GM19238 (cell line): ENCODE data around the gene ELK3.

Source experiments
- DNase-seq: peaks from one replicate; pipeline ENCODE4 v3.0.0; 2011; ENCODE audit warnings: low spot score; ENCODE audit not compliant: insufficient read length

Gene ELK3

DNA sequence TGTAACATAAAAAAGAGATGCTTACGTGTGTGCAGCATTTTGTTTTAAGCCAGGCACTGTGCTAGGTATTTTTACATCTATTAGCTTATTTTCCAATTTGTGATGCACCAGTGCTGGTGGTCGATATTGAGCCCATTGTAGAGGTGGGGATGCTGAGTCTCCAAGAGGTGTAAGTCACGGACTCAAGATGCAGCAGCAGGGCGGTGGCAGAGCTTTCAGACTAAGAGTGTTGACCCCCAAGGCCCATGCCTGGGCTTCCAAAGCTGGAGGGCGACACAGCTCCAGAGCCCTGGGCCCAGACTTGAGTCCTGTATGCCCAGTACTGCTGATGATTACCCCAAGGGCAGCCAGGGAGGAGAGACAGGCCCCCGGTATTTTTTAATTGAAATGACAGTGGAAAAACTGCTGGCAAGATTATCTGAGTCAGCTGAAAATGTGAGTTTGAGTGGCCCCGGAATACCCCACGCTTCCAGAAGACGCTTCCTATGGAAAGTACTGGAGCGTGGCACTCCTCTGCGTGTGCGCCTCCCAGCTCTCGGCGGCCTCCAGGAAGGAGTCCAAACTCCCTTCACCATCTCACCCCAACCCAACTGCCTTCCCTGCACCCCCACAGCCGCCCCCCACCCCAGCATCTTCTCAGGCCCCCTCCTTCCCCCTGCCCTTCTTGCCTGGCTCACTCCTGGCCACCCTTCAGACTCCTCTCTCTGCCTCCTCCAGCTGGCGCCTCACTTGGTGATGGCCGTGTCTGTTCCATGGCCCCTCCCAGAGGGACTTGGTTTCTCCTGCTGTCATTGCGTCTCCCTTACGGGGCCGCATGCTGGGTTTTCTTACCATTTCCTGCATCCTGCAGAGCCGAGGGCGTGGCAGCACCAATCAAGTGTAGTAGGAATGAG lies 40.7 kb downstream of the ELK3 start:
- DNase-seq: no peak

DNA sequence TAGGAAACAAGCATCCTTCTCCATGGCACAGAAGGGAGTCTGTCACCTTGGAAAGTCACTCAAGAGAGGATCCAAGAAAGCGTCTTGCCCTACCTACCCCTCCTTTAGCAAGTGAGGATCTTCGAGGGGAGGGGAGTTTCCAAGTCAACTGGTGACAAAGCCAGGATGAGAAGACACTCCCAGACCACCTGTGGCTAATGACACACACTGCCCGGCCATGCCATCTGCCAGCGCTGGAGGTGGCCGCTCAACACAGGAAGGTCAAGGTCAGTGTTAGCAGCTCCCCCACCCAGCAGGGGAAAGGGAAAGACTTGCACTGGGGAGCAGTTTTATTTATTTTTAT lies 41.3 kb downstream of the ELK3 start:
- no peak for DNase-seq

DNA sequence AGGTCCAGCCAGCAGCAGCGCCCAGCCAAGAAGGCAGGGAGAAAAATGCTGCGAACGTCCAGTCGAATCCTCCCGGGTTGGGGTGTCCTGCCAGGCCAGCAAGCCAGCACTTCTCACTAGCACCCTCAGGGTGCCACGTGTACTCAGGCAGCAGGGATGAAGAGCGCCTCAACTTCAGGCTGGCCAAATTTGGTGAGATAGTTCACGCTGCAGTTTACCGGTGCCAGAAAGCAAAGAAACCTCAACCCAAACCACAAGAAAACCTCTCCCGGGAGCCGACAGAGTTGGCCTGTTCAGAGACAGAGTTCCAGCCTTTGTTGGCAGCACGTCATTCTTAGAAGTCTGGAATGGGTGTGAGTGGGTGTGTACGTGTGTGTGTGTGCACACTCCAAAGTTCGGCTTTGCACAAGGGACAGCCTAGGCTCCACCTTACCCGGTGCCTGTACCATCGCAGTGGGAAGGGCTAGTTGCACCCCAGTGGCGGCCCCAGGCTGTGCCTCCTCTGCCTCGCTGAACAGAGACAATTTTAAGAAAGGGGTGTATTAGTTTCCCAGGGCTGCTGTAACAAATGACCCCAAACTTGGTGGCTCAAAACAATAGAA lies 42.1 kb downstream of the ELK3 start:
- DNase-seq: no peak

- DNase-seq: no peak
Measured at GRCh38 chr12:96237035-96237434, 42.9 kb downstream of the ELK3 start.

GRCh38 chr12:96237465-96238077 lies 43.4 kb downstream of the ELK3 start:
- DNase-seq: no peak

DNA sequence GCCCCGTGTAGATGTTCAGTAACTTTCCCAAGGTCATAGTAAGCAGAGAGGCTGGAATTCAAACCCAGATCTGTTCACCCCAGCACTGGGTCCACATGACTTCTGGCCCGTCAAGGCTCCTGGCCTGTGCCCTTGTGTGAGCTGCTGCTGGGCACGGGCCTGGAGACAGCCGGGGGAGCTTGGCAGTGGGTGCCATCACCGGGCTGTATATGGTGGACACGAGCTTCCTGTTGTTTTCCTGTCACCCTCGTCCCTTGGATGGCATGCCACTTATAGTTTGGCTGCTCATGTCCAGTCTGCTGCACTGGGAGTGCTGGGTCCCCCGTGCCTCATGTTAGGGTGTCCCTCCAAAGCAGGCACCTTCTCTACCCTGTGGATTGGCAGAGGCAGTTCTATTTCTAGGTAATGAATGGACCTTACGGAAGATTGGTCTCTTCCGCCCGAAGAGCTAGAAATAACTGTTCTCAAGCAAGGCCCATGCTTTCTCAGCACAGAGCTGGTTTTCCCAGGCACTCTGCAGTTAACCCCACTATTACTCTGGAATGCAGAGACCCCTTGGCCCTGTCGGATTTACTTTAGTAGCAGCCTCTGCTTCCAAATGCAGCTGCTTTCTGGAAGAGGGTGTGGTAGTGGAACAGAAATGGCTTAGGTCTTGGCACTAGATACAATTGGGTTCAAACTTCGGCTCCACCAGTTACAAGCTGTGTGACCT lies 44.3 kb downstream of the ELK3 start:
- no peak for DNase-seq

GRCh38 chr12:96239711-96240635 lies 45.8 kb downstream of the ELK3 start:
- no peak for DNase-seq

DNA sequence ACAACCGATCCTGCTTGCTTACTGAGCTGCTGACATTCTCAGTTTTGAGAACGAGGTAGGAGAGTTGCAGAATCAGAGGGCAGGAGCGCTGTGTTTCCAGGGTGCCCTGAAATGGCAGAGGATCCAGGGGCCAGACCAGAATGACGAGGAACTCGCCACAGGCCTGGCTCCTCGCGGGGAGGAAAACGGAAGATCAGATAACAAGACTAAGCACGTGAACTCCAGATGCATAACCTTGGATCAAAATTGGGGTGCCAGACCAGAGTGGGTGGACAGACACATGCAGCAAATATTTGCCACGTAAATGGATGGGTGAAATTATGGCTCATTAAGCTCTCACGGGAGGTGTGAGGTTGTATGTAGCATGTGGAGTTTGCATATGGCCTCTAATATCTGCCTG lies 46.5 kb downstream of the ELK3 start:
- no peak for DNase-seq

DNA sequence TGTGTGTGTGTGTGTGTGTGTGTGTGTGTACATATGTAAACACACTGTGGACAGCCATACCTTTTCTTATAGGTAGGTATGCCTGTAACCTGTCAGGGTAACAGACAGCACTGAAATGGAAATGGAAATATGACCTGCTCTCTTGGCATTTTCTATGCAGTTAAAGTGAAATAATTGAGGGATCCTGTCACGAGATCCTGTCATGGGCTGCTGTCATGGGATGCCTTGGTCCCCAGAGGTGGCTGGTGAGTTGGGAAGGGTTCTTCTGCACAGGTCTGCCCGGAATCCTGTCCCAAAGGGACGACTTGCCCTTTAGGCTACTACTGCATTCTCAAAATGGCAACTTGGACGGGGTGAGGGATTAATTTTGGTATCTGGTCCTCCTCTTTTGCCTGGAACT lies 47.3 kb downstream of the ELK3 start:
- DNase-seq: no peak

- DNase-seq: no peak
Measured at GRCh38 chr12:96241846-96242256, 47.7 kb downstream of the ELK3 start.

DNA sequence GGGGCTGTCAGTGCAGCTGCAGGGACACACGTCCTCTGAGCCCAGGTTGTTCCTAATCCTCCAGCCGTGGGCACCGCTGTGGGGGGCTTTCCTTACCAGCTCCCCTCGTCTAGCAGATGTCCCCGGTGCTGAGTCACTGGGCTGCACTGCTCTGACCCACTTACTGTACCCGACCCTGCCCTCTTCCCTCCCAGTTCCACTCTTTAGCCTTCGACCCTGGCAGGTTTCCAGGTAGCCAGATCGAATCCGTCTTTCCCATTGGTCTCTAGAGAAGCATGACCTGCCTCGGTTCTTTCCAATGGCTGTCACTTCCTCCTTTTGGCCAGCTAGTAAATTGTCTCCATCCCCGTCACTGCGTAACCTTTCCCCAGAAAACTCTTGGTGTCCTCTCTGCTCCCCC lies 48.4 kb downstream of the ELK3 start:
- DNase-seq: no peak

DNA sequence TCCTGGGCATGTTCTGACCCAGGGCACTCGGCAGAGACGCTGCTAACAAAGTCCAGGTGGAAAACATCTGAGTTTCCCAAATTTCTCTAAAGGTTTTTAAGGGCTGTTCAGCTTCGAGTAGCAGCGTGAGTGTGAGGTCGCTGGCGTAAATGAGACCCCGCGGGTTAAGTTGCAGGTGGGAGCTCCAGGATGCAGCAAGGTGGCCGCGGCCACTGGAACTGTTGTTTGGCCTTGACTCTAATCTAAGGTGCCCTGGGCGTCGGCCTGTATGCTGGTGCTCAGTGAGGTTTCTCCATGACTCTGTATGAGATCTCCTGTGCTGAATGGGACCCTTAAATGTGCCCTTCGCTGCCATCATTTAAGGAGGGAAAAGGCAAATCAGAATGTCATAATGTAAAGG lies 50.7 kb downstream of the ELK3 start:
- DNase-seq: no peak

- DNase-seq: no peak
Measured at GRCh38 chr12:96246926-96247505, 52.8 kb downstream of the ELK3 start.

DNA sequence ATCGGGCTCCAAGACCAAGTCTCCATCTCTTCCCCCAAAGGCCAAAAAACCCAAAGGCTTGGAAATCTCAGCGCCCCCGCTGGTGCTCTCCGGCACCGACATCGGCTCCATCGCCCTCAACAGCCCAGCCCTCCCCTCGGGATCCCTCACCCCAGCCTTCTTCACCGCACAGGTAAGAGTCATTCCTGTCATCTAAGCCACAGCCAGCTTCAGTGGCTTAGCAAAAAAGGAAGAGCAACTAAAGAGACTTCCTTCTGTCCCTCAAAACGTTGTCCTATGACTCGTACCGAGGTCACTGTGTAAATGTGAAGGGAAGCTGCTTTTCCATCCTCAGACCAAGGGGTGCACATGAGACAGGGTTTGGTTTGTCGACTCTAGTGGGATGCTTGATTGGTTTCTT lies 53.4 kb downstream of the ELK3 start:
- DNase-seq: no peak

DNA sequence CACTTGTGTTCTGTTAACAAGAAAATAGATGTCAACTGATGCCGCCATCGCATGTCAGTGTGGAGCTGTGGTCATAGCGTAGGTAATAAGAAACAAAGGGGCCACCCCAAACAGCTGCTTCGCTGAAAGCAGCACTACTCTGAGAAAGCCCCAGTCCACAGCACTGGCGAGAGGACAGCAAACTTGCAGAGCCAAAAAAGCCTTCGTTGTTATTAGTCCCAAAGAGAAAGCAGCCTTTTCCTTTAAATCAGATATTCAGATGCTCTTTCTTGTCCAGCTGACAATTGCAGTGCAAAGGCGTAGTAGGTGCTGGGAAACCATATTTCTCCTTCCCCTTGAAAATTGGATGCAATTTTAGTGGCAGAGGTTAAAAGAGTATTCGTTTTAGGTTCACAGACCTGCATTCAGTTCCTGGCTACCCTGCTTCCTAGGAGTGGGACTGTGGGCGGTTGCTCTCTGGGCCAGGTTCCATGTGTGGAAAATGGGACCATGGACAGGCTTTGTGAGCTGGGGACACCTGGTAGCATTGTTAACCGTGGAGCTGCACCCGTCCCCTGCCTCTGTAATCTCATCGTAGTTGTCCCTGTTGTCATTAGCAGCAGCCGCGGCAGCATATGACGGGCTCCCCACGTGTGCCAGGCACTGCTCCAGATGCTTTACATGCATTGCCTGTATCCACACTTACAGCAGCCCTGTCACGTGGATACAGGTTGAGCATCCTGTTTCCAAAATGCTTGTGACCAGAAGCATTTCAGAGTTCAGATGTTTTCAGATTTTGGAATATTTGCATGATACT lies 54.2 kb downstream of the ELK3 start:
- no peak for DNase-seq

GRCh38 chr12:96249196-96250118 lies 55.3 kb downstream of the ELK3 start:
- no peak for DNase-seq

DNA sequence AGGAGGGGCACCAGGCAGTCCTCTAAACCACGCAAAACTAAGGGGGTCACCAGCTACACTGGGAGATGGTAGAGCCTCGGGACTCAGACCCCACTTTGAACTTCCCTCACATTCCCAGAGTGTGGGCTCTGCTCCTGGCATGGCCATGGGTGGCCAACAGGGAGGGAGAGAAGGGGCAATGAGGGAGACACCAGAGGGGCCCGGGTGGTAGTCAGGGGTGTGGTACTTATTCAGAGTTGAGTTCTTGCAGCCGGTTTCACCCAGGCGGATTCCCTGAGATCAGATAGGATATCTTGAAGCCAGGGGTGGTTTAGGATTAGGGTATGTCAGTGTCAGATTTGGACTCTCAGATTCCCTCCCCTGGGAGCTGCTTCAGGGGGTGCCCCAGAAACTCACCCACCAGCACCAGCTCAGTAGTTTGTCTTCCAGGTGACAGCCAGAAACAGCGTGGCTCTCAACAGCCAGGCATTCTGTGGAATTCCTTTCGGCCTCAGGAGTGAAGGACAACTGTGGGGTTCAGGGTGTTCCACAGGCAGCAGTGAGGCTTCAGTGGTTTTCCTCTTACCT lies 56.0 kb downstream of the ELK3 start:
- DNase-seq: no peak

DNA sequence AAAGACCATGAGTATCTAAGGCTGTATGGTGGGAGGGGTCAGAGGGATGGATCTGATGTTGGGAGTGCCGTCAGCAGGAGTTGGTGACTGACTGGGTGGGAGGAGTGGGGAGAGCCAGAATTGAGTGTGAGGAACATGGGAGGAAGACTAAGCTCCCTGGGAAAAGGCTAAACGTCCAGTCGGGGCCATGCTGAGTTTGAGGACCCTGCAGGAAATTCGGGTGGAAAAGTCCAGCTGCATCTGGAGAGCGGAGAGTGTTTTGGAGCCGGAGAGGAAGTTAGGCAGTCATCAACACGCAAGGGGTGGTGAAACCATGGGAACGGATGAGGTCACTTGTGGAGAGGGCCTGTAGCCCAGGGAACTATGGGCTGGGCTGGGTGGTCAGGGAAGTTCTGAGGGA lies 60.9 kb downstream of the ELK3 start:
- no peak for DNase-seq
